NOMO-1 (cell line): Measurements from ENCODE around the gene WRAP53.
A peak's percentile ranks its signal among the peaks of the same experiment; 100 is the strongest.

ENCODE experiments used
- DNase-seq, 2 experiments: peaks; one replicate each; lab custom pipeline; 2025; ENCODE audit not compliant: unreplicated experiment in 2 of 2; lab: John Stamatoyannopoulos, UW

WRAP53 gene

DNA sequence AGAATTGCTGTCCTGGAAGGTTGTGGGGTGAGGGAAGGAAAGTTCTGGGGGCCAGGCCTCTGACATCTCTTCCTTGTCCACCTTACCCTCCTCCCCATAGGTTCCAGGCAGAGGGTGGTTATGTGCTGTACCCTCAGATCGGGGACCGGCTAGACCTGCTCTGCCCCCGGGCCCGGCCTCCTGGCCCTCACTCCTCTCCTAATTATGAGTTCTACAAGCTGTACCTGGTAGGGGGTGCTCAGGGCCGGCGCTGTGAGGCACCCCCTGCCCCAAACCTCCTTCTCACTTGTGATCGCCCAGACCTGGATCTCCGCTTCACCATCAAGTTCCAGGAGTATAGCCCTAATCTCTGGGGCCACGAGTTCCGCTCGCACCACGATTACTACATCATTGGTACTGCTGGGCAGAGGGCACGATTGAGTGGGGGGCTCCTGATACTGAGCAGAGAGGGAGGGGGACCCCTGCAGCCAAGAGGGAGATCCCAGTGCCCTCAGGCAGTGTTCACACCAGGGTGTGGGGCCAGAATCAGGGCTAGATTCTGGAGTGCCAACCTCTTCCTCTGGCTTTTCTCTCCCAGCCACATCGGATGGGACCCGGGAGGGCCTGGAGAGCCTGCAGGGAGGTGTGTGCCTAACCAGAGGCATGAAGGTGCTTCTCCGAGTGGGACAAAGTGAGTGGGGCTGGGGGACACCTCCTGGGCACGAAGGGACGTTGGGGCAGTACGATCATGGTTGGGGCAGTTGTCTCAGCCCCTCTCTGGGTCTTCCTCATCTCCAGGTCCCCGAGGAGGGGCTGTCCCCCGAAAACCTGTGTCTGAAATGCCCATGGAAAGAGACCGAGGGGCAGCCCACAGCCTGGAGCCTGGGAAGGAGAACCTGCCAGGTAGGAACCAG lies 19.8 kb downstream of the WRAP53 start:
- no peak for DNase-seq

DNA sequence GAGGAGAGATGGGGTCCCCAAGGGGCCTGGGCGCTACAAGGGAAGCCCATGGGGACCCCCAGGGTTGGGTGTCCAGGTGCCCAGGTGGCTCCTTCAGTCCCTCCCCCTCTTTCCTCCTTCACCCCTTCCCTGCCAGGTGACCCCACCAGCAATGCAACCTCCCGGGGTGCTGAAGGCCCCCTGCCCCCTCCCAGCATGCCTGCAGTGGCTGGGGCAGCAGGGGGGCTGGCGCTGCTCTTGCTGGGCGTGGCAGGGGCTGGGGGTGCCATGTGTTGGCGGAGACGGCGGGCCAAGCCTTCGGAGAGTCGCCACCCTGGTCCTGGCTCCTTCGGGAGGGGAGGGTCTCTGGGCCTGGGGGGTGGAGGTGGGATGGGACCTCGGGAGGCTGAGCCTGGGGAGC lies 20.8 kb downstream of the WRAP53 start:
- DNase-seq: no peak

DNA sequence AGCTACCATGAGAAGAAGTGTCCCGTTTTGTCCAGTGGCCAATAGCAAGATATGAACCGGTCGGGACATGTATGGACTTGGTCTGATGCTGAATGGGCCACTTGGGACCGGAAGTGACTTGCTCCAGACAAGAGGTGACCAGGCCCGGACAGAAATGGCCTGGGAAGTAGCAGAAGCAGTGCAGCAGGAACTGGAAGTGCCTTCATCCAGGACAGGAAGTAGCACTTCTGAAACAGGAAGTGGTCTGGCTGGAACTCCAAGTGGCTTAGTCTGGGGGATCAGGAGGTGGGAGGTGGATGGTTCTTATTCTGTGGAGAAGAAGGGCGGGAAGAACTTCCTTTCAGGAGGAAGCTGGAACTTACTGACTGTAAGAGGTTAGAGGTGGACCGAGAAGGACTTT lies 22.0 kb downstream of the WRAP53 start:
- DNase-seq: no peak

DNA sequence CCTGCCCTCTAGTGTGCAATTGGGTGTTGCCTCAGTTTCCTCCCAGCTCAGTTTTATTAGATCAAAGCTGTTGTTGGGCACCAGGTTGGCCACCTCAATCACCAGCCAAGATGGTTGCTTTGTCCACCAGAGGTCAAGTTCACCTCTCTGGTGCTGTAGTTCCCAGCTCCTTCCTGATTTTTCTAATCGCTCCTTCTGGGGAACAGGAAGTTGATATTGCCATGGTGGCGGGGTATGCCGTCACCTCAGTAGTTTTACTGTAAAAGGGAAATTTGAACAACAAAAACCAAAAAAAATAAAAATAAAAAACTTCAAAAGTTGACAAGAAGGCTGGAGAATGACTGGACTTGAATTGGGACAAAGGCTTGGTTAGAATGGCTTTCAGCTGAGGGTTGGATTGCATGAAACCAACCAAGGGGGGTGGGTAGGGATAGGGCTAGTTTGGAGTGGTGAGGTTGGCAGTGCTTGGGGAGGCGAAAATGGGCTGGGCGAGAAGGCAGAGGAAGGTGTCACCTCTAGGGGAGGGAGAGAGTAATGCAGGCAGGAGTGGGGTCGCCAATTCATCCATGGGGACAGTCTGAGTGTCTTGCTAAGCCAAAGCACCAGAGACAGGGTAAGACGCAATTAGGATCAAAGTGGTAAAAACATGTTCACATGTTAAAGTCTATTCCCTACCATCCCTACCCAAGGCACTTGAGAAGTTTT lies 22.9 kb downstream of the WRAP53 start:
- DNase-seq: no peak

DNA sequence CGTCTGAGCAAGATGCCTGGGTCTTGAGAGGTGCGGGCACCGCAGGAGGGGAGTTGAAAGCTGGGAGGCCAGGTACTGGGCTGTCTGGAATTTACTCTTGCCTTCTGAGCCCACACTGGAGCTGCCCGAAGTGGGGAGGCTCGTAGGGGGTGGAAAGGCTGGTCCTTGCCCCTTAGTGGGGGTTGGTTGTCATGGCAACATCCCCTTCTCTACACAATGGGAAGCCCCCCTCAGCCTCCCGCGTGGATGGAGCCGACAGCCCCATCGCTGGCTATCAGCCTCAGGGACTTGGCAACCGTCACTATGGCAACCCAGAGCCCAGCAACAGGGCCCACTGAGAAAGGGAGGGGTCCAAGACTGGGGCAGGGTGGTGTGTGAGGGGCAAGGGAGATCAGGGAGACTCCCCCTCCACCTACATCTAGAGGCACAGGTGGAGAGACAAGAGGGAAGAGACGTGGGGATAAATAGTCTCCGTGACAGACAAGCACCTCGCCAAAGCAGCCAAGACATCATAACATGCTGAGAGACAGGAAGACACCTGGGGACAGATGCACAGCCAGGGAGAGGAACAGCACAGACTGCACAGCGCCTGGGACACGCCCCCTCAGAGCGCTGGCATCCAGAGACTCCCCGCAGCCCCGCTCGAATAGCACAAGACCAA lies 24.0 kb downstream of the WRAP53 start:
- DNase-seq: no peak

DNA sequence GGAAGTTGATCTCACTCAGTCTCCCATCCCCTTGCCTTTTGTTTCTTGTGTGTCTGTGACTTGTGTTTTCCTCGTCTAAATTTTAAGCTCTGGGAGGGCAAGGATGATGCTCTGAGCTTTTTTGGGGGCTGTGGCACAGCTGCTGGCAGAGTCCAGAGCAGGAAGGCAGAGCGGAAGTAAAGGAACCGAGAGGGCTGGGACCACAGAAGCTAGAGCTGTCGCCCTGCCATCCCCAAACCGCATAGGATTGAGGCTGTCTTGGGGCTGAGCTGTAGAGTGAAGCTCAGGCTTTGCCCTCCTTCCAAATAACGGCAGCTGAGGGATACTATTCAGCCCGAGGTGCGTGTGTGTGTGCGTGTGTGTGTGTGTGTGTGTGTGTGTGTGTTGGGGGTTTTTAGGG lies 25.5 kb downstream of the WRAP53 start:
- DNase-seq: no peak

DNA sequence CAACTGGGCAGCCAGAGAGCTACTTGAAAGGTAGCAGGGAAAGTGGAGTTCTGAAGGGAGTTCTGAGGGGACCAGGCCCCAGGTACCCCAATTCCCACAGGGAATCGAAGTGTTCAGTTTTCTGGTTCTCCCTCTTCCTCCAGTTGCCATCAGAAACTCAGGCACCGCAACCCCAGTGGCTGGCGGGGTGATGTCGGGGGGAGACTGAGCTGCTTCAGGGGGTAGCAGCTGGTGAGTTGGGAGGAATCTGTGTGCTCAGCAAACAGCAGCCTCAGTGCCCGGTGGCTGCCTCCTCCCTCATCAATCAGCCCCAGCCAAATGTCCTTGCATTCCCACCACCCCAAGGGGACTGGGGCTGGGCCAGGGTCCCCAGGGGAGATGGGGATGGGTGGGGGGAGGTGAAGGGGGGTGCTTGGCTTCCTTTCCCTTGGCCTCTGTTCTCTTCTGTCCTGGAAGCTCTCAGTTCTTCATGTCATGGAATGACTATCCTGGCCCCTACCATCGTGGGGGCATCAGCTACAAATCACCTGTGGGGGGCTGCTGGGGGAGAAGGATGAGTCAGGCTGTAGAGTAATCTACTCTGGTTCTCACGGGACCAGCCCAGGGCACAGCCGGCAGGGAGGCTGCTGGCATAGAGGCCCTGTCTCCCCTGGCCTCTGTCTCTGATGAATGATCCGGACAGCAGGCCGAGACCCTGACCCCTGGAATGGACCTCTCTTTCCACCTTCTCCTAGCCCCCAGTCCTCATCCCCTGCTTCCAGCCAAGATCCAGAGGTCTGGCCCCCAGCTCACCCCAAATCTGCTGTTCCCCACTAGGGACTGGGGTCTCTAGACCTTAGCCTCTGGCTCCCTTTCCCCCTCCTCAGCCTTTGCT lies 26.7 kb downstream of the WRAP53 start:
- no peak for DNase-seq

DNA sequence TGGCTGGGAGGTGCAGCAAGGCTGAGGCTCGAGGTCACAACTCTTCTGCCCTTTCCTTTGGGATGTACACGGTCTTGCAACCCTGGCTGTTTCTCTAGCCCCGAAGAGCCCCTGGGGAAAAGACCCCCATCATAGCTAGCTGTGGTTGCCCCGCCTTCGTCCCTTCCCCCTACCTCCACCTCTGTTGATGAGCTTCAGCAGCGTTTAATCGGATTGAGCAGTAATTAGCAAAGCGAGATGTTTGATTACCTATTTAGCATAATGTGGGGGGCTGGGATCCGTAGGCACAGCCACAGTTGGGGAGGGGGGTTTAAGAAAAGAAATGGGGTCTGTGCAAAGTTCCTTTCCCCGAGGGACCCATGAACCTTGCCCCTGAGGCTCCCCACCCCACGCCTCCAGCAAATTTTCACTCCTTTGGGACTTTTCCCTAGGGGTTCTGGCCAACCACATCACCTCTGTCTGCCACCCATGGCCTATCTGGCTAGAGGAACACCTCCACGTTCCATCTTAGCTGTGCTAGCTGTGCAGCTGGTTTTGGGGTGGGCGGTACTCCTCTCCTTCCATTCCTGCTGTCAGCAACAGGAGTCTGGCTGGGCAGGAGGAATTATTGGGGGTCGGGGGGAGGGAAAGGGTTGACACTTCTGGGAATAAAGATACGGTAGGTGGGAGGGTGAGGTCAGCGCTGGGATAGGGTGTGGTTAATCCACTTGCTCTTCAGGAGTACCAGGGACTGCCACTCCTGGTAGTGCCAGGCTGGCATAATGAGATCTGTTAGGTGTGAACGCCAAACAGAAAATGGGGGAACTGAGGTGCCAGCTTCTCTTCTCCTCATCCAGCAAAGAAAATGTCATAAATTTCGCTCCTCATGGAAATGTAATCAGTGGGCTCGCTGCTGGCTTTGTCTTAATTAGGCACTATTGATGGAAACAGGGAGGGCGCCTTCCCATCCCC lies 27.9 kb downstream of the WRAP53 start:
- no peak for DNase-seq

DNA sequence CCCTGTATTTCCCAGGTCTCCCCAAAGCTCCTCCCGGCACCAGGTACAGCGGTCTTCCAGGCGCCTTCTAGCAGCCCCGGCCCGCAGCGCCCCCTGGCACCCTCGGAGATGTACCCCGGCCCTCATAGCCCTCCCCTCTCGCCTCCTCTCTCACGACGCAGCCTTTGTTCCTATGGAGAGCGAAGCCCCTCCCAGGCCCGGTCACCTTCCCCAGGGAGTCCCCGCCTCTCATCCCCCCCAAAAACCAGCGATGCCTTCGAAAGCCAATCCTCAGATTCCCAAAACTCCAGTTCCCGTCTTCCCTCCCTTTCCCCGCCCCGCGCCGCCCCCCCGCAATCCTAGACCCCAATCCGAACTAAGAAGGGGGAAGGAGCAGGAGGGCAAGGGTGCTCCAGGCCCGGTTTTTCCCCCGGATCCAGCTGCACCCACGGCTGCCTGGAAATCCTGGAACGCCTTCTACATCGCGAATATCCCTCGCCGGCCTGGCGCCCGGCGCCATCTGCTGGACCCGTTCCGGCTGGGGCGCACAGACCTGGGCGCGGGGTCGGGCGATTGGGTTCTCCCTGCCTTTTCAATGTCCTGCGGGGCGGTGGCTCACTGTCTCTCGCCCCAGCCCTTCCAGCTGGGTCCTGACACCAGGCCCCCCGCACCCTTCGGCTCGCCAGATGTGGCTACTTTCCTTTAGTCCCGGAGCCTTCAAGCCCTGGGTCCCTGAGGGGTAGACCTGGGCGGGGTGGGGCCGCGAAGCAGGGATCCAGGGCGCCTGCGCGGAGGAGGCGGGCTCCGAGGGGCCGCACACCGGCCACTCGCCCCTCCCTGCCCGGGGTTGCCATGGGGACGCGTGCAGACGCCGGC lies 28.9 kb downstream of the WRAP53 start, which contains the start of gene DNAH2:
Gene DNAH2, plus strand, starts transcription at position 844 of the 855 bp plus-strand sequence. CDS start 1,991 bp downstream, outside the sequence.
- DNase-seq: peak; percentile 39 to 42

DNA sequence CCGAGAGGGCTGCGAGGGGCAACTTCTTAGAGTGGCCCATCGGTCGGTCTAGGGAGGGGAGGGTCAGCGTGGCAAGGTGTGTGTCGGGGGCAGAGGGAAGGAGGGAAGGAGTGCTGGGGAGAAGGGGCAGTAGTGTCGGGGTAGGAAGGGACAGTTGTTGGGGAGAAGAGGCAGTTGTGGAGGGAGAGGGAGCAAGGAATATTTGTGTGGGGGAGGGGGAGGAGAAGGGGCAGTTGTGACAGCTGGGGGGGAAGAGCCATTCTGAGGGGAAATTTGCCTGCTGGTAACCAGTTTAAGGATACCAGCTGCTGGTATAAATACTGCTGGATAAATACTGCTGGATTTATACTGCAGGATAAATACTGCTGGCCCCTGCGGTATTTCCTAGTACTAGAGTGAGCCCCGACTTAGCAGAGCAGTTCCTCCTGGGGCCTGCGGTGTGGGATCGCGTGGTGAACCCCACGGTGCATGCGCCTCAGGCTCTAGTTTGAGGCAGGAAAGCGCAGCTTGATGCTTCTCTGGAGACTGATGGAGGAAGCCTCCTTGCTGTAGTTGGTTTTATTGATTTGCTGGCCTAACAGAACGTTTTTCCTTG lies 29.6 kb downstream of the WRAP53 start:
- no peak for DNase-seq

DNA sequence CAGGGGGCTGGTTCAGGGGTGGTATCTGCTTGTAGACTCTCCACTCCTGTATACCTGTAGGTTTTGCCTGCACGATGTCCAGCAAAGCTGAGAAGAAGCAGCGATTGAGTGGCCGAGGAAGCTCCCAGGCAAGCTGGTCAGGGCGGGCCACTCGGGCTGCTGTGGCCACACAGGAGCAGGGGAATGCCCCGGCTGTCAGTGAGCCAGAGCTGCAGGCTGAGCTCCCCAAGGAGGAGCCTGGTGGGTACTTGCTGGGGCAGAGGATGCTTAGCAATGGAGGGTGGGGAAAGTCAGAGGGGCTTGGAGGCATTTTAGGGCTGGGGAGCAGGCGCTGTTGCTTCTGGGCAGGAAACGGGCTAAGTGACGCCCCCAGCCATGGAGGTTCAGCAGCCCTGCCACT lies 31.4 kb downstream of the WRAP53 start:
- DNase-seq: no peak

DNA sequence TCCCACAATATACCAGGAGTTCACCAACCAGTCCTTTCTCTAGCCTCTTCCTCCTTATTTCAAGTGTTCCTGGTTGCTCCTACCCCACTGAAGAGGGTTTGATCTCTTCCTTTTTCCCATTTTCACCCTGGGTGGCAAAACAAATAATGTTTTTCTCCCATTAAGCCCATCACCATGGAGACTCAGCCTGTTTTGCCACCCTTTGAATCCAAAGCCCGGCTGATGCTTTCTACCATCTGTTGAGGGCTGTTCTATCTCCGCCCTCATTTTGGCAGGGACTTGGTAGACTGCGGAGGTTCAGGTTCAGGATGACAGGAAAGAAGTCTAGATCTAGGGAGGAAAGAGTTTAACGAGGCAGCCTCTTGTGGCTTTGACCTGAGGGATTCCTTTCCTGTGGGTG lies 31.8 kb downstream of the WRAP53 start:
- DNase-seq: no peak

DNA sequence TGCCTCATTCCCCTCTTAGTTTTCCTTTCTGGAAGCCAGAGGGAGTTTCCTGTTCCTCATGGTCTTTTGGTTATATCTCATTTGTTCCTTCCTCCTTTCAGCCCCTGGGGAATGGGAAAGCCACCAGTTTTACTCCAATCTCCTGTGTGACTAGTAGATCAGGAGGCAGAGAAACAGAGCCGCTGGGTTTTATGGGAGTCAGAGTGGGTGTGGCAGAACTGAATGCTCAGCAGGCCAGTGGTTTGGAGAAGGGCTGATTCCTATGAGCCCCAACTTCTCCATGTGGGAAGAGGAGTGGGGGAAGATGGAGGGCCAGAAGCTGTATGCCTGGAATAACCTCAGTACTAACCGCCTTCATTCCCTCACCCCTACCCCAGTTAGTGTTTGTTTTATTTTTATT lies 33.3 kb downstream of the WRAP53 start:
- DNase-seq: no peak

DNA sequence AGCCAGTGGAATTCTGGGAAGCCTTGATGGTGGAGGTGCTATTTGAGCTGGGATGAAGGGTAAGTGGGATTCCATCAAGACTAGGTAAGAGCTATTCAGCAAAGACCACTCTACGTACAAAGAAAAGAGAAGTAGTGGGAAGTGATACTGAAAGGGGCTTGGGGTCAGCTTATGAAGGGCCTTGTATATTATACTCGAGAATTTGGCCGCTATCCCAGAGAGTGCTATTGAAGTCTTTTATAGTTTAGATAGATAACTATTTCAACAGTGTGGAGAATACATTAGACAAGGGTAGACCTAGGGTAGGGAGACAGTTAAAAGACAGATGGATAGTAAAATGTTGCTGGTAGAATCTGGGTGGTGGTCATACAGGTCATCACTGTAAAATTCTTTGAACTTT lies 39.6 kb downstream of the WRAP53 start:
- no peak for DNase-seq

DNA sequence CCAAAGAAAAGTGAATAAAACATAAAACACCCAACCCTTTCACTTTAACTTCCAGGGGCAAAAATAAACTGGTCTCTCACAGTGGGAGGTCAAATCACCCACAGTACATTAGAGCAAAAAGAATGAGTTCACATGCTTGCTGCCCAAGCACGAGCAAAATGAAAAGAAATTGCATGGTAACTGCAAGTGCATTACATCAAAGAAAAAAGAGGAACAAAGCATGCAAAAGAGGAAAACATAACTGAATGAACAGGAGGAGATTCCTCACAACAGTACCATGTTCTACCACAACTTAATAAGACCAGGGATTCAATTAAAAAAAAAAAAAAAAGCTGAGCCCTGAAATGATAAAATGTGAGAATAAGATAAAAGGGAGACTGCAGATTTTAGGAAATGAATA lies 41.5 kb downstream of the WRAP53 start:
- peak in 1 of 2 experiments; percentile 61 for DNase-seq

DNA sequence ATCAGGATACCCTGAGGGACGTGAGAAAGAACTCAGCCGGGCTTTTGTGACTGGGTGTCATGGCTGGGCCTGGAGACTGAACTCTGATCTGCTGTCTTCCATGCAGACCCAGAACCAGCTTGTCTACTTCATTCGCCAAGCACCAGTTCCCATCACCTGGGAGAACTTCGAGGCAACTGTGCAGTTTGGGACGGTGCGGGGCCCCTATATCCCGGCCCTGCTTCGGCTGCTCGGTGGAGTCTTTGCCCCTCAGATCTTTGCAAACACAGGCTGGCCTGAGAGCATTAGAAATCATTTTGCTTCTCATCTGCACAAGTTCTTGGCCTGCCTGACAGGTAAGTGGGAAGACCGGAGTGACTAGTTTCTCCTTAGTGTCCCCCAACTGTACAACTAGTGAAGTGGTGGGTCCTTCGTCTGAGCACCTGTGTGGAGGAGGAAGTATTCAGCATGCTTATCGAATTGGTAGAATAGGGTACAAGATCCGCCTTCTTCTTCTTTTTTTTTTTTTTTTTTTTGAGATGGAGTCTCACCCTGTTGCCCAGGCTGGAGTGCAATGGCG lies 44.8 kb downstream of the WRAP53 start:
- no peak for DNase-seq

DNA sequence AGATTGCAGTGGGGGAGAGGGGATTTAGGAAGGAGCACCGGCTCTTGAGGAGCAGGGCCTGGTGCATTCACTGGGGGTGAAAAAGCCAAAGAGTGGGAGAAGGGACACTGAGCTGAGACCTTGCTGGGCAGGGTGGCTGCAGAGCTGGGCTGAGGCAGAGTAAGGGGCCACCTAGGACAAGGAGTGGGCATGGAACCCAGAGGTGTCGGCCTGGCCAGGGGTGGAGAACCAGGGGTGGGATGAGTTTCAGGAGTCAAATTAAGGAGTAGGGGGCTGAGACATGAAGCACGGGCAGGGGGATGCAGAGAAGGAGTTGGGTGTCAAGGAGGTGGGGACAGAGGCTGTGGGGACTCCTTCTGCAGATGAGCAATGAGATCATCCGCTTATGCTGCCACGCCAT lies 49.3 kb downstream of the WRAP53 start:
- no peak for DNase-seq

DNA sequence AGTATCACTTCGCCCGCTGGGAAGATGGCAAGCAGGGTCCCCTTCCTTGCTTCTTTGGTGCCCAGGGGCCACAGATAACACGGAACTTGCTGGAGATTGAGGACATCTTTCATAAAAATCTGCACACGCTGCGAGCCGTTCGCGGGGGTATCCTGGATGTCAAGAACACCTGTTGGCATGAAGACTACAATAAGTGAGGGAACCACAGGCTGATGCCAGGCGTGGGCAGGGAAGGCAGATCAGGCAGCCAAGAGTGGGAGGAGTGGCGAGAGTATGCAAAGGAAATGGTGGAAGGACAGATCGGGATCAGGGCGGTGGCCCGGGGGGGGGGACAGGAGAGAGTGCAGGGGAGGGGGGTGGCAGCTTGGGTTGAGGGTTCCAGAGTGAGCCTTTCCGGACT lies 51.5 kb downstream of the WRAP53 start:
- DNase-seq: no peak
